GM12875 (cell line): ENCODE measurements around the gene UBD.

Experiments
- H3K4me3 ChIP-seq: one replicate; pipeline ENCODE4 v1.5.1; 2011; ENCODE audit warnings: low read depth, low read length, control low read depth
- CTCF ChIP-seq: IDR thresholded peaks from 2 replicates; pipeline ENCODE4 v1.5.1; 2011; ENCODE audit warnings: low read depth, mild to moderate bottlenecking, control low read depth, inconsistent platforms, low read length, moderate library complexity, borderline replicate concordance; ENCODE audit not compliant: insufficient read depth

Gene UBD

GRCh38 chr6:29529956-29530355 is 29.6 kb downstream of the UBD start:
- no peak overlapping the region for H3K4me3 ChIP-seq
- TF ChIP-seq CTCF: no peak

GRCh38 chr6:29528988-29529560 is 30.5 kb downstream of the UBD start:
- no peak for TF ChIP-seq CTCF

GRCh38 chr6:29528300-29528931 is 31.1 kb downstream of the UBD start:
- H3K4me3 ChIP-seq: no peak overlapping the region
- TF ChIP-seq CTCF: no peak

More at GRCh38 chr6:29528988-29529560, 30.5 kb downstream of the UBD start:
- H3K4me3 ChIP-seq: no peak overlapping the region

GRCh38 chr6:29527564-29527963 is 32.0 kb downstream of the UBD start:
- no peak overlapping the region for H3K4me3 ChIP-seq
- no peak for TF ChIP-seq CTCF

- no peak overlapping the region for H3K4me3 ChIP-seq
- no peak for TF ChIP-seq CTCF
Observed at GRCh38 chr6:29527126-29527525, 32.4 kb downstream of the UBD start.

GRCh38 chr6:29525311-29525639 is 34.3 kb downstream of the UBD start:
- H3K4me3 ChIP-seq: no peak overlapping the region
- no peak for TF ChIP-seq CTCF
